ENCODE measurements around the gene CDK4.

- TF ChIP-seq CEBPB (IDR thresholded peaks at IDR 0.05; ENCODE audit: low read depth, low read length) (no peak), CTCF (conservative IDR thresholded peaks at IDR 0.05; ENCODE audit: low read depth, low read length) (no peak), POLR2A (IDR thresholded peaks at IDR 0.05; ENCODE audit: low read depth, low read length) (no peak), BHLHE40 (IDR thresholded peaks at IDR 0.05; ENCODE audit: low read depth, low read length) (no peak), MAFK (IDR thresholded peaks at IDR 0.05; ENCODE audit: low read depth, low read length) (no peak), RFX5 (IDR thresholded peaks at IDR 0.05; ENCODE audit: low read depth, low read length) (no peak), CHD1 (IDR thresholded peaks at IDR 0.05; ENCODE audit: low read depth, low read length) (no peak)
Measured at GRCh38 chr12:57753756-57754337, 1.7 kb upstream of the CDK4 start.

Measured in IMR-90 (cell line).